ENCODE measurements around the gene FBLN1.

Gene FBLN1, protein sequence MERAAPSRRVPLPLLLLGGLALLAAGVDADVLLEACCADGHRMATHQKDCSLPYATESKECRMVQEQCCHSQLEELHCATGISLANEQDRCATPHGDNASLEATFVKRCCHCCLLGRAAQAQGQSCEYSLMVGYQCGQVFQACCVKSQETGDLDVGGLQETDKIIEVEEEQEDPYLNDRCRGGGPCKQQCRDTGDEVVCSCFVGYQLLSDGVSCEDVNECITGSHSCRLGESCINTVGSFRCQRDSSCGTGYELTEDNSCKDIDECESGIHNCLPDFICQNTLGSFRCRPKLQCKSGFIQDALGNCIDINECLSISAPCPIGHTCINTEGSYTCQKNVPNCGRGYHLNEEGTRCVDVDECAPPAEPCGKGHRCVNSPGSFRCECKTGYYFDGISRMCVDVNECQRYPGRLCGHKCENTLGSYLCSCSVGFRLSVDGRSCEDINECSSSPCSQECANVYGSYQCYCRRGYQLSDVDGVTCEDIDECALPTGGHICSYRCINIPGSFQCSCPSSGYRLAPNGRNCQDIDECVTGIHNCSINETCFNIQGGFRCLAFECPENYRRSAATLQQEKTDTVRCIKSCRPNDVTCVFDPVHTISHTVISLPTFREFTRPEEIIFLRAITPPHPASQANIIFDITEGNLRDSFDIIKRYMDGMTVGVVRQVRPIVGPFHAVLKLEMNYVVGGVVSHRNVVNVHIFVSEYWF

GRCh38 chr22:45502215-45503049 is at the start of gene FBLN1:
Gene FBLN1 (plus strand): TSS chr22:45502883. CDS start chr22:45502986, 103 bp downstream.
- TF ChIP-seq, protein P1, sequence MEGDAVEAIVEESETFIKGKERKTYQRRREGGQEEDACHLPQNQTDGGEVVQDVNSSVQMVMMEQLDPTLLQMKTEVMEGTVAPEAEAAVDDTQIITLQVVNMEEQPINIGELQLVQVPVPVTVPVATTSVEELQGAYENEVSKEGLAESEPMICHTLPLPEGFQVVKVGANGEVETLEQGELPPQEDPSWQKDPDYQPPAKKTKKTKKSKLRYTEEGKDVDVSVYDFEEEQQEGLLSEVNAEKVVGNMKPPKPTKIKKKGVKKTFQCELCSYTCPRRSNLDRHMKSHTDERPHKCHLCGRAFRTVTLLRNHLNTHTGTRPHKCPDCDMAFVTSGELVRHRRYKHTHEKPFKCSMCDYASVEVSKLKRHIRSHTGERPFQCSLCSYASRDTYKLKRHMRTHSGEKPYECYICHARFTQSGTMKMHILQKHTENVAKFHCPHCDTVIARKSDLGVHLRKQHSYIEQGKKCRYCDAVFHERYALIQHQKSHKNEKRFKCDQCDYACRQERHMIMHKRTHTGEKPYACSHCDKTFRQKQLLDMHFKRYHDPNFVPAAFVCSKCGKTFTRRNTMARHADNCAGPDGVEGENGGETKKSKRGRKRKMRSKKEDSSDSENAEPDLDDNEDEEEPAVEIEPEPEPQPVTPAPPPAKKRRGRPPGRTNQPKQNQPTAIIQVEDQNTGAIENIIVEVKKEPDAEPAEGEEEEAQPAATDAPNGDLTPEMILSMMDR (IDR thresholded peaks at IDR 0.05; ENCODE audit: low read depth, low read length), result peak; percentile 23; the same call in 1 of the 2 replicates
- H3K4me3 ChIP-seq (ENCODE audit: low read depth, low read length), result peak within 1 kb of the TSS; percentile 92

DNA sequence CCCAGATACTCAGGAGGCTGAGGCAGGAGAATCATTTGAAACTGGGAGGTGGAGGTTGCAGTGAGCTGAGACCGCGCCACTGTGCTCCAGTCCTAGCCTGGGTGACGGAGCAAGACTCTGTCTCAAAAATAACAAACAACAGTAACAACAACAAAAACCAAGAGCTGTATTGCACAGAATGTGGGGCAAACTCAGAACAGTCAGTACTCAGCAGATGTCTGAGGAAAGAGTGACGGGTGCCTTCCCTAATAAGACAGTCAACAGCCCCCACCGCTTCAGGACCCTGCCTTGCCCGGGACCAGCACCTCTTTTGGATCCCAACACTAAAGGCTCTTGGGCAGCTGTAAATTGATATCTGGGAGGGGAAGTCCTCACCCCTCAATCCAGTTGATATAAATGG is 48.9 kb upstream of the FBLN1 start:
- no peak overlapping the region for H3K4me3 ChIP-seq (ENCODE audit: low read depth, low read length)
- TF ChIP-seq, protein P1 (IDR thresholded peaks at IDR 0.05; ENCODE audit: low read depth, low read length), result no peak

- no peak overlapping the region for H3K4me3 ChIP-seq (ENCODE audit: low read depth, low read length)
- TF ChIP-seq, protein P1 (IDR thresholded peaks at IDR 0.05; ENCODE audit: low read depth, low read length), result no peak
Observed at GRCh38 chr22:45454275-45454674, 48.4 kb upstream of the FBLN1 start.

DNA sequence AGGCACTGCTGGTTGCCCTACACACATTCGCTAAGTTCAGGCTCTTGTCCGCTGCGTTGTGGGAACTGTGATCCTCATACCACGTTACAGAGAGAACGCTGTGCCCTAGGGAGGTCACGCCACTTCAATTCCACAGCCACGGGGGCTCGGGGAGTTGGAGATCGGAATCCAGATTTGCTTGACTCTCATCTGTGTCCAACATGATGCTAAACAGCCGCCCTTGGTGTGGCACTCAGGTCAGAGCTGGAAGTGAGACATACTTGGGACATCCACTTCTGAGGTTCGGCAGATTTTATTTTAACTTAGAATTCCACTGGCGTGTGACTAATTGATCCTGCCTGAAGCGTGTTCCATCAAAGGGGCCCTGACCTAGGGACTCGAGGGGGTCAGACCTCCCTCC is 47.5 kb upstream of the FBLN1 start:
- H3K4me3 ChIP-seq (ENCODE audit: low read depth, low read length), result no peak overlapping the region
- TF ChIP-seq, protein P1 (IDR thresholded peaks at IDR 0.05; ENCODE audit: low read depth, low read length), result no peak

DNA sequence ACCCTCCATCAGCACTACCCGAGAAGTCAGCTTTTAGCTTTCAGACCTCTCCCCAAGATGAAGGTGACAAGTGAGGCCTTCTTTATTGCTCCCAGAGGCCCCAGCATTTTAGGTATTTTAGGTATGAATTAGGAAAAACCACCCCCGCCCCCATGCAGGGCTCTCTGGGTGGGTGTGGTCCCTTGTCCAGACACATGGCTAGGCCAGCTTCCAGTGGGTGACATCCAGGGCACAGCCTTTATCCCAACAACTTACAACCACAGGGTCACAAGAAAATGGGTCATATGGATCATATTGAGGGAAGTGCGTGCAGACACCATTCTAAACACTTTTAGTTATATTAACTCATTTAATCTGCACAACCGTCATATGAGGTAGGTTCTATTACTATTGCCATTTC is 47.1 kb upstream of the FBLN1 start:
- TF ChIP-seq, protein P1 (IDR thresholded peaks at IDR 0.05; ENCODE audit: low read depth, low read length), result no peak

DNA sequence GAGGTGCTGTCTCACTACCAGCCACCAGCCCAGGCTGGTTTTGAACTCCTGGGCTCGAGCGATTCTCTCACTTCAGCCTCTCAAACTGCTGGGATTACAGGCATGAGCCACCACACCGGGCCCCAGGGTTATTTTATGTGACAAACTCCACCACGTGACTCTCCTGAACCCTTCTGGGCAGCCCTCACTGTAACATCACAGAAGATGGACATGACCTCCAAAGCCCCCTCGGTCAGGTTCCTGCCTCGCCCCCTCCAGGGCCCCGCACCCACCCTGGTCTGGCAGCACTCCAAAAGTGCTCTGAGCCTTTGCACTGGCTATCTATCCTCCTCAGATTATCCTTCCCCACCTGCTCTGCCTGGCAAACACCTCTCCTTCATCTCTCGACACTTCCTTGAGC is 45.9 kb upstream of the FBLN1 start:
- TF ChIP-seq, protein P1 (IDR thresholded peaks at IDR 0.05; ENCODE audit: low read depth, low read length), result no peak
- no peak overlapping the region for H3K4me3 ChIP-seq (ENCODE audit: low read depth, low read length)

More for the DNA sequence above, 47.1 kb upstream of the FBLN1 start:
- H3K4me3 ChIP-seq (ENCODE audit: low read depth, low read length), result no peak overlapping the region
